Activated naive CD4-positive, alpha-beta T cell treated with Interleukin-2 at 50 U/mL for 16 hours (primary cell): ENCODE data around the gene TADA2A.
"Not testable (repeated sequence)": the region's sequence is repeated elsewhere in the genome, so short reads cannot be mapped to it uniquely, and the experiment has no call there.

Source experiments
- DNase-seq: peaks from one replicate; pipeline ENCODE4 v3.0.0-alpha.2; 2020

Gene TADA2A

DNA sequence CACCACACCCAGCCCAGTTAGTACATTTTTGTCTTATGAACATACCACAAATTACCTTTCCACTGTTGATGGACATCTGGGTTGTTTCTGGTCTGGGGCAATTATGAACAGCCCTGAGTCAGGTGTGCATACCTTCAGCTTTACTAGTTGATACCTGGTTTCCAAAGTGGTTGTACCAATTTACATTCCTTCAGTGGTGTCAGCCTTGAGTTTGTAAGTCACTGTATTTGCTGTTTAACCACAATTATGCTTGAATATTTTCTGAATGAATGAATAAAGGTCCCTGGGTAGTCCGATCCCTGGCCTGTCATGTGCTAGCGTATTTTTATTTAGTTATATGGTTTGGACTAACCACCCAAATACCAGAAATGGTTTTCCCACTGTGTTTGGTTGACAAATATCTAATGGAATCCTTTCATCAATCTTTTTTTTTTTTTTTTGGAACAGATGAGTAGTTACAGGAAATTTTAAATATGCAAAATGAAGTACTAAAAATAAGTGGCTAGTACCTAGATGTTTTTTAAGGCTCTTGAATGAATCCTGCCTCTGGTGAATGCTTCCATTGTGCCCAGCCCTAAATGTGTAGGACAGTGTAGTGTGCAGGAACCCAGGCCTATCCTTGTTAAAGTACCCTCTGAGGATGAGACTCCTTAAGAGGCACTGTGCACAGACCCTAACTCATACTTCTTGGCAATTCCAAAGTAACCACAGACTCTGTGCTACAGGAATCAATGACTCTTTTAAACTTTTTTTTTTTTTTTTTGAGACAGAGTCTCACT is 86.8 kb downstream of the TADA2A start:
- DNase-seq, result no peak

GRCh38 chr17:37494401-37494831 is 87.7 kb downstream of the TADA2A start:
- DNase-seq, result no peak

- no peak for DNase-seq
Observed at GRCh38 chr17:37494971-37495370, 88.3 kb downstream of the TADA2A start.

GRCh38 chr17:37500378-37500777 is 93.7 kb downstream of the TADA2A start:
- DNase-seq, result no peak

- DNase-seq, result no peak
Observed at GRCh38 chr17:37502009-37502936, 95.6 kb downstream of the TADA2A start.

- no peak for DNase-seq
Observed at GRCh38 chr17:37503148-37503547, 96.5 kb downstream of the TADA2A start.

DNA sequence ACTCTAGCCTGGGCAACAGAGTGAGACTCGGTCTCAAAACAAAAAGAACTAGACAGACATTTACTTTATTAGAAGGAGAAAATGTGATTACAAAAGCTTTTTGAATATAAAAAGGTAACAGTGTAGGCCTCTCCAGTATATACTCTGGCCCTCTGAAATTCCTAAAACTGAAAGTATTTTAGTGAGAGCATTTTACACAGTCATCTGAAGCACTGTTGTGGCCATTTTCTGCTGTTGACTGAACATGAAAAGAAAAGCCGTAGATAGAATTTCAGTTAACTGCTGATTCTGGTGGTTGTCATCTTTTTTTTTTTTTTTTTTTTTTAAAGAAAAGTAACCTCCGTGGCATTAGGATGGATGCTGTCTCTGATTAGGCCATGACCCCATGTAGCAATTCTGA is 98.6 kb downstream of the TADA2A start:
- DNase-seq, result no peak

- peak; percentile 8 for DNase-seq
Observed at GRCh38 chr17:37506678-37507077, 100.0 kb downstream of the TADA2A start.

DNA sequence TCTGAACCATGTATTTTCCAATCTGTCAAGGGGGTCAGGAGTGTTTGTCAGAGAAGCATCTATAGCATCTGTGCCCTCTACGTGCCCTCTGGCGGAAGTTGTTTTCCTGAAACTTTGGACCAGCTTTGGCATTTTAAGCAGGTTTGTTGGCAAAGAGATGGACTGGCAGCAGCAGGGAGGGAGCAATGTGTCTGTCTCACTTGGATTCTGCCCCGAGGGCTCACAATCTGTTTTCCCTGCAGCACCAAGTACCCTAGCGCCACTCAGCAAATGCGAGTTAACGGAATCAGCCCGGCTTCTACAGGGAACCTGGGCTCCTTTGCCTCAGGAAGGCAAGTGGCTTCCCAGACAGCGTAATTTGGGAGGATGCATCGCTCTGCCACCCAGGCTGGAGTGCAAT is 100.4 kb downstream of the TADA2A start:
- DNase-seq, result no peak

DNA sequence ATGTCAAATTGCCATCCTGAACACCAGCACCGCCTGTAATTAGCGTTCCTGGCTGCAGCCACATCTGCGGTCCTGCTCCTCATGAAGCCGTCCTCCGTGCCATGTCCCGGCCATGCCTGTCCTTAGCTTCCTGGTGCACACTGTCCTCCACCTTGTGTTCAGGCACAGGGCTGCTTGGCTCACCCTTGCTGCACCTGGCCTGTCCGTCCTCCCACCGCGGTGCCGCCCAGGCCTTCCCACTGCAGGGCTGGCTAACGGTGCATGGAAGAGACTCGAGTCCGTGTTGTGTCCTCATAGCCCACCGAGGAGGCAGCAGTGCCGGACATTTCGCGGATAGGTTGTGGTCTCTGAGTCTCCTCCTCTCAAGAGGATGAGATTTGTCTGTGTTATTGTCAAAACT is 103.4 kb downstream of the TADA2A start:
- no peak for DNase-seq

- DNase-seq, result not testable (repeated sequence)
Observed at GRCh38 chr17:37511642-37512041, 105.0 kb downstream of the TADA2A start.

DNA sequence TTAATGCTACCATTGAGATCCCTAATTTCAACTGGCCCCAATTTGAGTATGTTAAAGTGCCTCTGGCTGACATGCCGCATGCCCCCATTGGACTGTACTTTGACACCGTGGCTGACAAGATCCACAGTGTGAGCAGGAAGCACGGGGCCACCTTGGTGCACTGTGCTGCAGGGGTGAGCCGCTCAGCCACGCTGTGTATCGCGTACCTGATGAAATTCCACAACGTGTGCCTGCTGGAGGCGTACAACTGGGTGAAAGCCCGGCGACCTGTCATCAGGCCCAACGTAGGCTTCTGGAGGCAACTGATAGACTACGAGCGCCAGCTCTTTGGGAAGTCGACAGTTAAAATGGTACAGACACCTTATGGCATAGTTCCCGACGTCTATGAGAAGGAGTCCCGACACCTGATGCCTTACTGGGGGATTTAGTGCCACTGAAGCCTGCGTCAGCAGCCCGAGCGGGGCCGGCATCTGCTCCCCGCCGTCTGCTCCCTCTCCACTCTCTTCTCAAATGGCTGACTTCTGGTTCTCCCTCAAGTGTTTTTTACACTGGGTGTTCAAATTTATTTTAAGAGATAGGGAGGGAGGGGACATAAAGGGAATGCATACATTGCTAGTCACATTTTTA is 105.9 kb downstream of the TADA2A start:
- DNase-seq, result no peak

DNA sequence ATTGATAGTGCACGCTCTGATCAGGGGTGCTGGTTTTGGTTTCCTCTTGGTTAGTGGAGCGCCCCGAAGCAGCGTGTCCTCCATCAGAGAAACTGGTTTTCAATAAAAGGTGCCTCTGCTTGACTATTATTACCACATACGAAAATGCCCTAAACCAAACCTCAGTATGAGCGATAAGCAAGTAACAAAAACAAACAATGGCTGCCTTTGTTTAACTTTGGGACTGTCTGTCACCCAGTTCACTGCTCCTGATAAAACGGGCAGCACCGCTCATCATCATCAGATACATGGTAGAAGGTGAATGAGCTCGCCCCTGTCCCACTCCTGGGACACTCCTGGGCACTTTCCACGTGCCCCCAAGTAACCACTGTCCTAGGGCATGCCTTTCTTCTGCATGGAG is 107.0 kb downstream of the TADA2A start:
- DNase-seq, result no peak

- DNase-seq, result no peak
Observed at GRCh38 chr17:37516127-37516571, 109.5 kb downstream of the TADA2A start.

DNA sequence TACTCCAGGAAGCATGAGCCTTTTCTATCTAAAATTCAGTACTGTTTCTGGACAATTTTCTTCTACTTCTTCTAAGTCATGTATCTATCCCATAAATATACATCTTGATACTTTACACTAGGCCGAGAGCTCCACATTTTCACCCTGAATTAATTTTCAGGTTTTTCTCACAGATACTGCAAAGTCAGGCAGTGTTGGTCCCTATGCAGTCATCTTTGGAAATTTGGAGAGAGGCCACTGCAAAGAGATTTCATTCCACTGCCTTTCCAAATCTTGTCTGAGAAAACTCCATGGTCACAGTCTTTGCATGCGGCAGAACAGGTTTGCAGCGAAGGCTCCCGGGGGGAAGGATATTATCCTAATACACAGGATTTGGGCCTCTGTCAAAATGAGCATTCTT is 111.2 kb downstream of the TADA2A start:
- no peak for DNase-seq

DNA sequence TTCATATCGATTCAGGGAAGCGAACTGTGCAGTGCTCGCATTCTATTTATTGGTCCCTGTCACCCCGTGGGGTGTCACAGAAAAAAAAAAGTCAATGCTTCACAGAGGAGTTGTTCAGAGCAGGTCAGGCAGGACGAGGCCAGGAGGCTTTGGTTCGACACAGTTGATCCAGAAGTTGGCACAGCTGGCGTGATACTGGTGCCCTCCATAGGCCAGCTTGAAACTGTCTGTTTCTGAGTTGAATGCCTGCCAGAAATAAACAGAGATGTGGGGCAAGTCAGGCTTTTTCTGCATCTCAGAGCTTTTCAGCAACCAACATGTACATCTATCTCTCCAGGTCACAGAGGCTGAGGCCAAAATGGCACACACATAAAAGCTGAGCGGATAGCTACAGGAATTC is 112.1 kb downstream of the TADA2A start:
- DNase-seq, result no peak

GRCh38 chr17:37519251-37519985 is 112.7 kb downstream of the TADA2A start:
- DNase-seq, result no peak

- DNase-seq, result no peak
Observed at GRCh38 chr17:37520174-37520573, 113.5 kb downstream of the TADA2A start.

DNA sequence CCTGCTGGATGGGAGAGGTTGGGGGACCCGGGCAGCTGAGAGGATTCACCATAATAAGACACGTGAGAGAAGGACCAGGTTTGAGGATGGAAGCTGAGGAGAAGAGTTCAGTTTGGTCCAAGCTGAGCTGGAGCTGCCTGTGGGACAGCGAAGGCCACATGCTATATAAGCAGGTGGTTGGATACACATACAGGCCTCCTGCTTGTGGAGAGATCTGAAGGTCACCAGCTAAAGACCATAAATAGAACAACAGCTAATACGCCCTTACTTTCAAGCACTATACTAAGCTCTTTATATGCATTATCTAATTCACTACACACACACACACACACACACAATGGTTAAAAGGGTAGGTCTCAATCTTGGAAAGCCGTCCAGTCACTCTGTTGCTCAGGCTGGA is 115.1 kb downstream of the TADA2A start:
- DNase-seq, result no peak

- no peak for DNase-seq
Observed at GRCh38 chr17:37523715-37524219, 117.1 kb downstream of the TADA2A start.

GRCh38 chr17:37527249-37527851 is 120.7 kb downstream of the TADA2A start:
- peak; percentile 8 for DNase-seq
